ENCODE data around the gene GBP5. TPM values are rescaled to one million over a fixed set of nuclear protein-coding genes. Genes with fewer than 3 reads are reported as not detected.
A peak's percentile ranks its signal among the peaks of the same experiment; 100 is the strongest.
"Not testable (repeated sequence)": the region's sequence is repeated elsewhere in the genome, so short reads cannot be mapped to it uniquely, and the experiment has no call there.

GBP5 gene
- total RNA-seq, result 1 to 10 TPM in 1 of 4 donors, under 1 TPM in 2, not detected in 1; 0.26 to 1.6 (median 0.83) TPM

- H3K4me3 ChIP-seq; H3K27me3 ChIP-seq; DNase-seq; H3K36me3 ChIP-seq; H3K9me3 ChIP-seq; intact Hi-C loops (cut with DNase I; ENCODE audit: low total_unique reads); H3K27ac ChIP-seq; H3K4me1 ChIP-seq: not testable (repeated sequence)
Observed at GRCh38 chr1:89272269-89273041, at the start of gene GBP5. GBP5 (minus strand) TSS chr1:89272860; CDS start chr1:89269555, 3,305 bp downstream.

- Histone ChIP-seq H3K4me3 (no peak overlapping the region), H3K9me3 (no peaks in the 10 kb centered on the region), H3K27me3 (no peaks in the 10 kb centered on the region), H3K36me3 (no peaks in the 10 kb centered on the region), H3K4me1 (no peaks in the 10 kb centered on the region), H3K27ac (no peak overlapping the region)
- TF ChIP-seq POLR2A (IDR thresholded peaks at IDR 0.05) (no peak), CTCF (IDR thresholded peaks at IDR 0.05) (no peak)
- DNase-seq, result peak in 1 of 2 donors; percentile 22
- intact Hi-C loops (cut with DNase I; ENCODE audit: low total_unique reads), result no loop called here
Observed at GRCh38 chr1:89322402-89322801, 49.7 kb upstream of the GBP5 start.

GRCh38 chr1:89312572-89312971 lies 39.9 kb upstream of the GBP5 start:
- H3K9me3 ChIP-seq, result no peaks in the 10 kb centered on the region
- TF ChIP-seq POLR2A (IDR thresholded peaks at IDR 0.05), result no peak
- intact Hi-C loops (cut with DNase I; ENCODE audit: low total_unique reads), result no loop called here
- H3K27me3 ChIP-seq, result no peaks in the 10 kb centered on the region
- no peak overlapping the region for H3K27ac ChIP-seq
- H3K36me3 ChIP-seq, result no peaks in the 10 kb centered on the region
- DNase-seq, result no peak
- peaks cover 0 to 9% of the 10 kb centered on the region in 2 donors for H3K4me1 ChIP-seq
- H3K4me3 ChIP-seq, result no peak overlapping the region

GRCh38 chr1:89311757-89312156 lies 39.1 kb upstream of the GBP5 start:
- TF ChIP-seq CTCF (IDR thresholded peaks at IDR 0.05), result no peak
- no peak for TF ChIP-seq POLR2A (IDR thresholded peaks at IDR 0.05)
- Histone ChIP-seq H3K4me1 (peaks cover 0 to 9% of the 10 kb centered on the region in 2 donors), H3K27me3 (no peaks in the 10 kb centered on the region), H3K4me3 (no peak overlapping the region), H3K27ac (peak overlapping the region in 1 of 2 donors; percentile 75), H3K36me3 (no peaks in the 10 kb centered on the region), H3K9me3 (no peaks in the 10 kb centered on the region)
- intact Hi-C loops (cut with DNase I; ENCODE audit: low total_unique reads), result no loop called here
- no peak for DNase-seq

- TF ChIP-seq POLR2A (IDR thresholded peaks at IDR 0.05), result no peak
- H3K4me1 ChIP-seq, result peaks cover 0 to 9% of the 10 kb centered on the region in 2 donors
- DNase-seq, result no peak
- H3K27me3 ChIP-seq, result no peaks in the 10 kb centered on the region
- no peaks in the 10 kb centered on the region for H3K36me3 ChIP-seq
- H3K27ac ChIP-seq, result peak overlapping the region; percentile 16 to 75
- H3K4me3 ChIP-seq, result no peak overlapping the region
- H3K9me3 ChIP-seq, result no peaks in the 10 kb centered on the region
- intact Hi-C loops (cut with DNase I; ENCODE audit: low total_unique reads), result no loop called here
Observed at GRCh38 chr1:89310976-89311375, 38.3 kb upstream of the GBP5 start.

- H3K27ac ChIP-seq, result peak overlapping the region; percentile 16 to 75
- peaks cover 0 to 9% of the 10 kb centered on the region in 2 donors for H3K4me1 ChIP-seq
- no peak for DNase-seq
- H3K36me3 ChIP-seq, result no peaks in the 10 kb centered on the region
- intact Hi-C loops (cut with DNase I; ENCODE audit: low total_unique reads), result no loop called here
- no peaks in the 10 kb centered on the region for H3K27me3 ChIP-seq
- no peaks in the 10 kb centered on the region for H3K9me3 ChIP-seq
- no peak overlapping the region for H3K4me3 ChIP-seq
- TF ChIP-seq CTCF (IDR thresholded peaks at IDR 0.05), result no peak
- TF ChIP-seq POLR2A (IDR thresholded peaks at IDR 0.05), result no peak
Observed at GRCh38 chr1:89310505-89310904, 37.8 kb upstream of the GBP5 start.
